SH-SY5Y (cell line): ENCODE data around the gene UBQLN1.

Experiments used
- GATA2 ChIP-seq: IDR thresholded peaks from 2 replicates; pipeline ENCODE4 v1.6.1; 2011; ENCODE audit warnings: mild to moderate bottlenecking, low read depth, low read length
- GATA3 ChIP-seq: IDR thresholded peaks from 2 replicates; pipeline ENCODE4 v1.6.1; 2011; ENCODE audit warnings: low read depth, mild to moderate bottlenecking, low read length, moderate library complexity

DNA sequence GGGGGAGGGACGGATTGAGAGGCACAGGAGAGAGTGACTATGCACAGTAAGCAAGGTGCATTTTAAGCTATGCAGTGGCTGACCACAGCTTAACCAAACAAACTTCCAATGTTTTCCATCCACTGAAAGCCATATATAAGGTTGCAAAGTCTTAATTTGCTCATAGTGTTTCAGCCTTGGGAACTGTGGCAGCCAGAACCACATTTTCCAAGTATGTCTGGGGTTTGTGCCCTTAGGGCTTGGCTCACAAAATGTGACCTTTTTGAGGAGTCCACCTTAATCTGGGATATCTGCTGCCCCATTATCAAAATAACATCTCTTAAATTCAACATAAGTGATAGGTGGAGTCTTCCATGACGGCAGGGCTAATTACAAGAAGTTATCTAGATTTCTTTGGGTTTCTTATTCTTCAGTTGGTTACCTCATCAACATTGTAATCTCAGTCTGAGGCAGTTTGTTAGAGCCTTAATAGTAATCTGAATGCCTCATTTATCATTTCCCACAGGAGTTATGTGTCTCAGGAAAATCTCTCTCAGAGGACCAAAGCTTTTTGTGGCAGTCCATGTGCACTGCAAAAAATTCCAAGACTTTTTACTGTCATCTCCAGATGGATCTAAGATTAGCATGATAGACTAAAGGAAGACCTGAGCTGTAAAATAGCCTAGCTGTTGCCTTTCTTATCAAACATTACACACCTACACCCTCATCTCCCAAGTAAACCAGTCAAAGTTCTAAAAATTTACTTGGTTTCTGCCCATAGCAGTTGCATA lies 15.2 kb upstream of the UBQLN1 start:
- TF ChIP-seq GATA2 (no peak), GATA3 (no peak)
